ENCODE measurements around the gene EPB41L3.

DNA sequence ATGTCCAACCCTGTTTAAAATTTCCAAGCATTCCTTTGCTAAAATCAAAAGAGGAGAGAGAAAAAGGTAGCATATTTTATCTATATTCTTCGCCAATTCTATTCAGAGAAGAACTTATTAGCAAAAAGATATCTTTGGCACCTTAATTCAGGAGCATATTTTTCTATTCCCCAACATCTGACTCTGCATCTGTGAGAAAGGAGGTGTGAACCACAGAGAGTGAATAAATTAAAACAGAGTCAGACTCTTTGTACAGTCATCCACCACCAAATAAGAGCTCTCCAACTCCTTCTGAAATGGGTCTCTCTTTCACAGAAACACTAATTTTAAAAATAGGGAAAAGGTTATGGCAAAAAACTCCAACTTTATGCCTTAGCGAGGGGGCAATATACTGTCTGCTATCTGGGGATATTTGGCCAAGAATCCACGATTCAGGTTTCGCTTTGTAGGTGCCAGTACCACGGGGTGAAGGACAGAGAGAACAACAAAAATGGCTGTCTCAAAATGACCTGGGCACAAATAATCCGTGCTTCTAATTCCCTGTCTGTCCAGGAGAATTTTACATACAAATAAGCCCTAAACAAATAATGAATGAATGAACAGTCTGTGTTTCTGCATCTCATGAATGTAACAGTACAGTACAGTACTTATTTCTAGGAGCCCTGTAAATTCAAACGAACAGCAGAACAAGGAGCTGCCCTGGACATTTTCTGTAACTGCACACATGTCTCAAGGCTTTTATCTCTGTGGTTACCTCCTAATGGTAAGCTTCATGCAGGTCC is 43.4 kb downstream of the EPB41L3 start:
- TF ChIP-seq, protein P1, sequence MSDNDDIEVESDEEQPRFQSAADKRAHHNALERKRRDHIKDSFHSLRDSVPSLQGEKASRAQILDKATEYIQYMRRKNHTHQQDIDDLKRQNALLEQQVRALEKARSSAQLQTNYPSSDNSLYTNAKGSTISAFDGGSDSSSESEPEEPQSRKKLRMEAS (IDR thresholded peaks at IDR 0.05) = no peak
- no peak for TF ChIP-seq ZBTB7A (IDR thresholded peaks at IDR 0.05; ENCODE audit: low read depth)
- TF ChIP-seq YY1 (IDR thresholded peaks at IDR 0.05; ENCODE audit: low read depth) = no peak
- TF ChIP-seq, protein P2, sequence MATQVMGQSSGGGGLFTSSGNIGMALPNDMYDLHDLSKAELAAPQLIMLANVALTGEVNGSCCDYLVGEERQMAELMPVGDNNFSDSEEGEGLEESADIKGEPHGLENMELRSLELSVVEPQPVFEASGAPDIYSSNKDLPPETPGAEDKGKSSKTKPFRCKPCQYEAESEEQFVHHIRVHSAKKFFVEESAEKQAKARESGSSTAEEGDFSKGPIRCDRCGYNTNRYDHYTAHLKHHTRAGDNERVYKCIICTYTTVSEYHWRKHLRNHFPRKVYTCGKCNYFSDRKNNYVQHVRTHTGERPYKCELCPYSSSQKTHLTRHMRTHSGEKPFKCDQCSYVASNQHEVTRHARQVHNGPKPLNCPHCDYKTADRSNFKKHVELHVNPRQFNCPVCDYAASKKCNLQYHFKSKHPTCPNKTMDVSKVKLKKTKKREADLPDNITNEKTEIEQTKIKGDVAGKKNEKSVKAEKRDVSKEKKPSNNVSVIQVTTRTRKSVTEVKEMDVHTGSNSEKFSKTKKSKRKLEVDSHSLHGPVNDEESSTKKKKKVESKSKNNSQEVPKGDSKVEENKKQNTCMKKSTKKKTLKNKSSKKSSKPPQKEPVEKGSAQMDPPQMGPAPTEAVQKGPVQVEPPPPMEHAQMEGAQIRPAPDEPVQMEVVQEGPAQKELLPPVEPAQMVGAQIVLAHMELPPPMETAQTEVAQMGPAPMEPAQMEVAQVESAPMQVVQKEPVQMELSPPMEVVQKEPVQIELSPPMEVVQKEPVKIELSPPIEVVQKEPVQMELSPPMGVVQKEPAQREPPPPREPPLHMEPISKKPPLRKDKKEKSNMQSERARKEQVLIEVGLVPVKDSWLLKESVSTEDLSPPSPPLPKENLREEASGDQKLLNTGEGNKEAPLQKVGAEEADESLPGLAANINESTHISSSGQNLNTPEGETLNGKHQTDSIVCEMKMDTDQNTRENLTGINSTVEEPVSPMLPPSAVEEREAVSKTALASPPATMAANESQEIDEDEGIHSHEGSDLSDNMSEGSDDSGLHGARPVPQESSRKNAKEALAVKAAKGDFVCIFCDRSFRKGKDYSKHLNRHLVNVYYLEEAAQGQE (IDR thresholded peaks at IDR 0.05; ENCODE audit: low read depth) = no peak
- TF ChIP-seq CEBPB (IDR thresholded peaks at IDR 0.05) = no peak
- TF ChIP-seq EGR1 (IDR thresholded peaks at IDR 0.05) = no peak
- TF ChIP-seq TAF1 (IDR thresholded peaks at IDR 0.05; ENCODE audit: low read depth) = no peak
- TF ChIP-seq, protein P3, sequence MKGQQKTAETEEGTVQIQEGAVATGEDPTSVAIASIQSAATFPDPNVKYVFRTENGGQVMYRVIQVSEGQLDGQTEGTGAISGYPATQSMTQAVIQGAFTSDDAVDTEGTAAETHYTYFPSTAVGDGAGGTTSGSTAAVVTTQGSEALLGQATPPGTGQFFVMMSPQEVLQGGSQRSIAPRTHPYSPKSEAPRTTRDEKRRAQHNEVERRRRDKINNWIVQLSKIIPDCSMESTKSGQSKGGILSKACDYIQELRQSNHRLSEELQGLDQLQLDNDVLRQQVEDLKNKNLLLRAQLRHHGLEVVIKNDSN (IDR thresholded peaks at IDR 0.05) = no peak
- TF ChIP-seq TCF12 (IDR thresholded peaks at IDR 0.05; ENCODE audit: low read depth) = no peak
- TF ChIP-seq EP300 (IDR thresholded peaks at IDR 0.05; ENCODE audit: borderline replicate concordance) = no peak
- no peak for TF ChIP-seq FOXM1 (IDR thresholded peaks at IDR 0.05; ENCODE audit: borderline replicate concordance, low read depth)
- no peak for TF ChIP-seq TEAD4 (IDR thresholded peaks at IDR 0.05)
- no peak for TF ChIP-seq CREB1 (IDR thresholded peaks at IDR 0.05; ENCODE audit: low read depth)

Measured in Ishikawa (cell line).